Cardiac muscle cell (in vitro differentiated cells and primary cell): Measurements from ENCODE around the gene TEX10. TPM values are rescaled to one million over a fixed set of nuclear protein-coding genes. Genes with fewer than 3 reads are reported as not detected.

ENCODE experiments used
- DNase-seq, 2 donors: peaks; one replicate each; pipeline versions ENCODE4 v3.0.0 to v3.0.0-alpha.2; 2010 to 2017; ENCODE audit warnings: low read depth in 1 of 2, low spot score in 1 of 2
- H3K27ac ChIP-seq: fragments of 200-600 bp; sonication (generic); 2 replicates; pipeline ENCODE4 v1.5.1; 2016
- H3K27me3 ChIP-seq: fragments of 200-600 bp; sonication (generic); 2 replicates; pipeline ENCODE4 v1.6.0; 2016; ENCODE audit warnings: control low read depth
- H3K36me3 ChIP-seq: fragments of 200-600 bp; sonication (generic); 2 replicates; pipeline ENCODE4 v1.5.1; 2016; ENCODE audit warnings: control low read depth
- H3K4me1 ChIP-seq: fragments of 200-600 bp; sonication (generic); 2 replicates; pipeline ENCODE4 v1.8.1; 2017; ENCODE audit warnings: low read depth, mild to moderate bottlenecking, mixed run types
- H3K4me3 ChIP-seq: fragments of 200-600 bp; sonication (generic); 2 replicates; pipeline ENCODE4 v1.5.1; 2016; ENCODE audit warnings: mild to moderate bottlenecking
- H3K9me3 ChIP-seq: fragments of 200-600 bp; sonication (generic); 2 replicates; pipeline ENCODE4 v1.5.1; 2017; ENCODE audit warnings: low read depth, mild to moderate bottlenecking, control low read depth
- polyA plus RNA-seq: library from polyadenylated mRNA; unstranded; fragments of >200 nt; fragmentation: Nextera tagmentation; extraction: Ambion mirVana; gene quantifications from 2 replicates; pipeline ENCODE4 v1.2.1, GENCODE V29; 2016
- total RNA-seq: library from RNA; depleted of rRNA; stranded (reverse); fragments of >200 nt; gene quantifications from 2 replicates; pipeline ENCODE4 v1.2.3, GENCODE V29; 2016
- TF ChIP-seq, protein P1 (sequence below): IDR thresholded peaks from 2 replicates; pipeline ENCODE4 v1.5.1; 2012; ENCODE audit warnings: low read depth, mild to moderate bottlenecking, low read length

TEX10 gene
- total RNA-seq, result 15.1 and 18.1 TPM in 2 replicates
- 22.9 and 24.6 TPM in 2 replicates for polyA plus RNA-seq

DNA sequence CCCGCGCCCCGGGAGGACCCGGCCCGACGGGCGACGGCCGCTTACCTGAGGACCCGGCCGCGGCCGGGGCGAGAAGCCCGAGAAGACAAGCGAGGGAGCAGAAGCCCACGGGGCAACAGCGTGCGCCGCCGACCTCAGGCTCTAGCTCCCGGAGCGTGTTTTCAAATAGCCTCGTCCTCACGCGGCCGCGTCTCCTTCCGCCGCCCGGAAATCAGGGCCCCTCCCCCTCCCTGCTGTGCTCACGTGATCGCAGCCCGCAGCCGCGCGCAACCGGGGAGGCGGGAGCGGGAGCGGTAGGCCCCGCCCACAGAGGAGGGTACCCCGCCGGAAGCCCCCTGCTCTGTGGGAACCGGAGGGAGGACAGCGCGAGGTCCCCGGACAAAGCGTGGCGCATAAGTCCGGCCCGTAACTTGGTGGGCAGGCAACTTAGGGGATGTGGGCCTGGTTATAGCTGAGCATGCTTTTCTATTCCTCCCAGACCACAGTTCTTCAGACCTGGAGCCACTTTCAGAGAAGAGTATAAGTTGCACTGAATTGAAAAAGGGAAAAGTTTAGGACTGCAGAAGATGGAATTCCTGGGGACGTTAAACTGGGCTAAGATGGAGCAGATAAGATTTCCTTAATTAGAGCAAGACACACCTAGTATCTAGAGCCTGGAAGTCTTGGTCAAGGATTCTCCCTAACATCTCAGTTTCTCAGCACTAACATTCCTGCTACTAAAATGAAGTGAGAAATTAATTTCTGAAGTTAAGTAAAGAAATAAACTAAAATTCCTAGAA is at the start of gene TEX10:
Gene TEX10, minus strand, starts transcription at position 216 of the 779 bp plus-strand sequence. CDS start 3,579 bp downstream, outside the sequence.
- H3K27ac ChIP-seq, result peak within 1 kb of the TSS; percentile 93
- H3K4me3 ChIP-seq, result peak within 1 kb of the TSS; percentile 92
- TF ChIP-seq, protein P1, sequence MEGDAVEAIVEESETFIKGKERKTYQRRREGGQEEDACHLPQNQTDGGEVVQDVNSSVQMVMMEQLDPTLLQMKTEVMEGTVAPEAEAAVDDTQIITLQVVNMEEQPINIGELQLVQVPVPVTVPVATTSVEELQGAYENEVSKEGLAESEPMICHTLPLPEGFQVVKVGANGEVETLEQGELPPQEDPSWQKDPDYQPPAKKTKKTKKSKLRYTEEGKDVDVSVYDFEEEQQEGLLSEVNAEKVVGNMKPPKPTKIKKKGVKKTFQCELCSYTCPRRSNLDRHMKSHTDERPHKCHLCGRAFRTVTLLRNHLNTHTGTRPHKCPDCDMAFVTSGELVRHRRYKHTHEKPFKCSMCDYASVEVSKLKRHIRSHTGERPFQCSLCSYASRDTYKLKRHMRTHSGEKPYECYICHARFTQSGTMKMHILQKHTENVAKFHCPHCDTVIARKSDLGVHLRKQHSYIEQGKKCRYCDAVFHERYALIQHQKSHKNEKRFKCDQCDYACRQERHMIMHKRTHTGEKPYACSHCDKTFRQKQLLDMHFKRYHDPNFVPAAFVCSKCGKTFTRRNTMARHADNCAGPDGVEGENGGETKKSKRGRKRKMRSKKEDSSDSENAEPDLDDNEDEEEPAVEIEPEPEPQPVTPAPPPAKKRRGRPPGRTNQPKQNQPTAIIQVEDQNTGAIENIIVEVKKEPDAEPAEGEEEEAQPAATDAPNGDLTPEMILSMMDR, result no peak
- peaks cover 27% of the 10 kb centered on the region for H3K4me1 ChIP-seq
- H3K36me3 ChIP-seq, result no peaks in the 10 kb centered on the region
- no peaks in the 10 kb centered on the region for H3K27me3 ChIP-seq
- H3K9me3 ChIP-seq, result no peaks in the 10 kb centered on the region
- peak; percentile 92 to 96 for DNase-seq

DNA sequence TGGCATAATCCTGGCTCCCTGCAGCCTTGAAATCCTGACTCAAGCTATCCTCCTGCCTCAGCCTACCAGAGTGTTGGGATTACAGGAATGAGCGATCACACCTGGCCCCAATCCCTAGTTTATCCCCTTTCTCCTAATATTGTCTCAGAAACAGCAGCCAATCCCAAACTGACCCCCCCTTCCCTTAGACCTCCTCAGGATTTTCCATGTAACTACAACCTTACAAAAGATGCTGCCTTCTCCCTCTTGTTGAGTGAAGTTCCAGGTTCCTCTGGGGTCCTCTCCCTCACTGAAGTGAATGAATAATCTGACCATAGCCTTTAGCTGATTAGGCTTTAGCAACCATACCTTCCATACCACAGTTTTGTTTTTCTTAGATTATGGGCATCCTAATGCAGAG is 48.3 kb upstream of the TEX10 start:
- Histone ChIP-seq H3K27ac (no peak overlapping the region), H3K9me3 (no peaks in the 10 kb centered on the region), H3K4me3 (no peak overlapping the region), H3K27me3 (no peaks in the 10 kb centered on the region), H3K36me3 (no peaks in the 10 kb centered on the region), H3K4me1 (no peaks in the 10 kb centered on the region)
- no peak for DNase-seq
- TF ChIP-seq, protein P1, result no peak

DNA sequence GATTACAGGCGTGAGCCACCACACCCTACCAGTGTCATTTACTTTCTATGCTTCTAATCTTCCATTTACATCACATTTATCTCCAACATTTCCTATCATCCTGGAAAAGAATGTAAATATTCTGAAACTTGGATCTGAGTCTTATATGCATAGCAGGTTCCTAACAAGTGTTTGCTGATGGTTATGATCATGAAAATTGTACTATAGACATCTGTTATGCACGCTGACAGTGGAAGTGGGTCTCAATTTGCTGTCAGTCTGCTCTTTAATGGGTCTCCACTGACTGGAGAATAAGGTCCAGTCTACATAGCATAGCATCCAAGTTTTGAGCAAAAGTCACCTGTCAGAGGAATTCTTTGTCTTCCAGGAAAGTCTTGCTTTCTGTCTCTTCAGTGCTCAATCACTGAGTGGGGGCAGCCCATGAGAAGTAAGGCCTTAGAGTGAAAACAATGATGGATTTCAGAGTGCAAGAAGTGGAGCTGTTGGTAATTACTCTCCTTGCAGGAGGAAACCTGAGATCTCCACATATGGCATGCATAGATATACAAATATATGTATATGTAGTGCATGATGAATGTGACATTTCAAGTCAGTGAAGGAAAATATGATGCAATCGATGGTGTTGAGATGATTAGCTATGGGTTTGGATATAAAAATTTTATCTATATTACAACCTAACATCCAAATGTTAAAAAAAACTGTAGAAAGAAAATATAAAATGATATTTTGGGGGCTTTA is 45.0 kb upstream of the TEX10 start:
- Histone ChIP-seq H3K36me3 (no peaks in the 10 kb centered on the region), H3K27me3 (no peaks in the 10 kb centered on the region), H3K4me3 (no peak overlapping the region), H3K9me3 (no peaks in the 10 kb centered on the region), H3K27ac (no peak overlapping the region), H3K4me1 (no peaks in the 10 kb centered on the region)
- DNase-seq, result no peak
- TF ChIP-seq, protein P1, result no peak

DNA sequence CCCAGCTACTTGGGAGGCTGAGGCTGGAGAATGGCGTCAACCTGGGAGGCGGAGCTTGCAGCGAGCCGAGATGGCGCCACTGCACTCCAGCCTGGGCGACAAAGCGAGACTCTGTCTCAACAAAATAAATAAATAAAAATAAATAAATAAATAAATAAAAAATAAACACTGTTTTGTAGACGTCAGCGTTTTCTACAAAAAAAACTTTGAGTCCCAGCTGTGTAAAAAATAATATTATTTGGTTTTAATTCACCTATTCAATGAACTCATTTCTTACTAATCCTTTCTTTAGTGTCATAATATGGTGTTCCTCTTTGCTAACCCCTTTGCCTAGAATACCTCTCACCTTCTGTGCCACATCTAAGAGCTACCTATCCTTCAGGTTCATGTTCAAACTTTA is 44.0 kb upstream of the TEX10 start:
- DNase-seq, result no peak
- no peaks in the 10 kb centered on the region for H3K9me3 ChIP-seq
- H3K4me1 ChIP-seq, result no peaks in the 10 kb centered on the region
- H3K4me3 ChIP-seq, result no peak overlapping the region
- no peaks in the 10 kb centered on the region for H3K36me3 ChIP-seq
- no peaks in the 10 kb centered on the region for H3K27me3 ChIP-seq
- no peak overlapping the region for H3K27ac ChIP-seq
- TF ChIP-seq, protein P1, result no peak

DNA sequence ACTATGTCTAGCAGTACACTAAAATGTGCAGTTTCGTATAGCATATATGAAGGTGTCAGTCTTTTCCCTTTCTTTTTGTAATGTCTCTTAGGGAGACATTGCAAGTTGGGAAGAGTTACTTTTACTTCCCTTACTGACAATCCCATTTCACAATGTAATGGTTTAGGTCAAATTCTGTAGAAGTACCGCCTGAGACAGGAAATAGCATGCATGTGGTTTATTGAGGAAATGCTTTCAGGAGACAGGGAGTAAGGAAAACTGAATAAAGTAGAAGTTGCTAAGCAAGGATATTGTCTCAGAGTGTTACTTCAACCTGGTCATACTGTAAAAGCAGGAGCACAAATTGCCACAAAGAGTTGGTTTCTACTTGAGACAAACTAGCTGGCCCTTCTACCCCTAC is 42.1 kb upstream of the TEX10 start:
- Histone ChIP-seq H3K4me3 (no peak overlapping the region), H3K4me1 (no peaks in the 10 kb centered on the region), H3K27ac (no peak overlapping the region), H3K27me3 (no peaks in the 10 kb centered on the region), H3K36me3 (no peaks in the 10 kb centered on the region), H3K9me3 (no peaks in the 10 kb centered on the region)
- DNase-seq, result peak in 1 of 2 donors; percentile 70
- TF ChIP-seq, protein P1, result no peak
